ENCODE results near the gene ARID3A. TPM values are rescaled to one million over a fixed set of nuclear protein-coding genes. Genes with fewer than 3 reads are reported as not detected.

The ARID3A gene
- total RNA-seq, 3 donors from 2014 or later (not counting 1 experiment from before 2014, with no cell fraction given) = 15.9 to 24.6 (median 24.2) TPM

DNA sequence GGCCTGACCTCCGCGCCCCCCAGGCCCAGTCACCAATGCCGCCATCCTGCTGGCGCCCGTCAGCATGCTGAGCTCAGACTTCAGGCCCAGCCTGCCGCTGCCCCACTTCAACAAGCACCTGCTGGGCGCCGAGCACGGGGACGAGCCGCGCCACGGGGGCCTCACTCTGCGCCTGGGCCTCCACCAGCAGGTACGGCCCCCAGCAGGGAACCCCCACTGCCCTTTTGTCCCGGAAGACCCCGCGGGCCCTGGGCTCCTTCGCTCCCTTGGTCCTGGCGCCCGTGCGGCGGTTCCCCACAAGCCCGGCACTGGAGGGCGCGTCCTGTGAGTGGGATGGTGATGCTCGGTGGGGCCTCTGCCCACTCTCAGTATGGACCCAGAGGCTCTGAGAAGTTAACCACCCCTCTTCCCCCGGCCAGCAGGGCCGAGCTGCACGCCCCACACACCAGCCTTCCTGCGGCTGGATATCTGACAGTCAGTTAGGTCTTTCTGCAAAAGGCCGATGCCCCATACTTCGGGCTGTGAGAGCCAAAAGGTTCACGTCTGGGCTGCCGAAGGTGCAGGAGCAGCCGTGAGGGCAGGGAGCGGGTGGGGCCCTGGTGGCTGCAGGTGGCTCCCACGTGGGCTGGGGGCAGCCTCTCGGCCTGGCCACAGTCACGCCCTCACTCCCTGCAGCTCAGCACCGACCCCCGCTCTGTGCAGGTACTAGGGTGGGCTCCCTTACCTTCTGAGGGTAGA, 66.3 kb downstream of the ARID3A start:
- H3K27ac Mint-ChIP-seq = no peak overlapping the region
- peaks cover 0 to 5% of the 10 kb centered on the region in 2 donors for H3K27me3 Mint-ChIP-seq (ENCODE audit: low read depth in 2 of 2)
- intact Hi-C loops (cut with micrococcal nuclease) = no loop called here
- H3K4me1 ChIP-seq (ENCODE audit: control insufficient read depth, insufficient read depth, low read length) = peaks cover 32% of the 10 kb centered on the region
- H3K4me3 ChIP-seq (ENCODE audit: low read length) = no peak overlapping the region
- peaks cover 2% of the 10 kb centered on the region for H3K27me3 ChIP-seq (ENCODE audit: control insufficient read depth, insufficient read depth, low read length)
- peaks cover 7 to 17% of the 10 kb centered on the region in 2 donors for H3K4me1 Mint-ChIP-seq
- no peak for DNase-seq
- WGBS (ENCODE audit: insufficient coverage) = 96% methylated on average over 40 of the region's 42 CpGs
- no peaks in the 10 kb centered on the region for H3K36me3 Mint-ChIP-seq
- no peak for ATAC-seq
- H3K4me3 Mint-ChIP-seq = no peak overlapping the region
- TF ChIP-seq, protein P1, sequence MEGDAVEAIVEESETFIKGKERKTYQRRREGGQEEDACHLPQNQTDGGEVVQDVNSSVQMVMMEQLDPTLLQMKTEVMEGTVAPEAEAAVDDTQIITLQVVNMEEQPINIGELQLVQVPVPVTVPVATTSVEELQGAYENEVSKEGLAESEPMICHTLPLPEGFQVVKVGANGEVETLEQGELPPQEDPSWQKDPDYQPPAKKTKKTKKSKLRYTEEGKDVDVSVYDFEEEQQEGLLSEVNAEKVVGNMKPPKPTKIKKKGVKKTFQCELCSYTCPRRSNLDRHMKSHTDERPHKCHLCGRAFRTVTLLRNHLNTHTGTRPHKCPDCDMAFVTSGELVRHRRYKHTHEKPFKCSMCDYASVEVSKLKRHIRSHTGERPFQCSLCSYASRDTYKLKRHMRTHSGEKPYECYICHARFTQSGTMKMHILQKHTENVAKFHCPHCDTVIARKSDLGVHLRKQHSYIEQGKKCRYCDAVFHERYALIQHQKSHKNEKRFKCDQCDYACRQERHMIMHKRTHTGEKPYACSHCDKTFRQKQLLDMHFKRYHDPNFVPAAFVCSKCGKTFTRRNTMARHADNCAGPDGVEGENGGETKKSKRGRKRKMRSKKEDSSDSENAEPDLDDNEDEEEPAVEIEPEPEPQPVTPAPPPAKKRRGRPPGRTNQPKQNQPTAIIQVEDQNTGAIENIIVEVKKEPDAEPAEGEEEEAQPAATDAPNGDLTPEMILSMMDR (IDR thresholded peaks at IDR 0.05) = no peak
- no peak overlapping the region for H3K27ac ChIP-seq (ENCODE audit: low read length)
- H3K36me3 ChIP-seq (ENCODE audit: control insufficient read depth, insufficient read depth, low read length) = peaks cover 8% of the 10 kb centered on the region
- no peaks in the 10 kb centered on the region for H3K9me3 Mint-ChIP-seq
- H3K9me3 ChIP-seq (ENCODE audit: control insufficient read depth, insufficient read depth, low read length) = no peaks in the 10 kb centered on the region

DNA sequence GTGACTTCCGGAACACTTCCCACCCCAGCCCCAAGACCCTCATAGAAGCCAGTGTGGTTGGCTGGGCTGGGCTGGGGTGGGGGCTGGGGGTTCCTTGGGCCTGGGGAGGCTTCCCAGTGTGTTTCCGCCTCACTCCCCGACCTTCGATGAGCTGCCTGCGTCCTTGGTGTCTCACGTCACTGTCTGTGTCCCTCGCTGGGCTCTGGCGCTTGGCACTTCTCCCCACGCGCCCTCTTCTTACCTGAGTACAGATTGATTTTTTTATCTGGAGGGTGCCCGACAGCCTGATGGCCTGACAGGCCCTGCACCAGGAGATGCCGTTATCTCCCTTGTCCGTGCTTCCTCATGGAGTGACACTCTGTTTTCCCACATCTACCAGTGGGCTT, 66.8 kb downstream of the ARID3A start:
- Mint-ChIP-seq H3K4me3 (no peak overlapping the region), H3K27me3 (ENCODE audit: low read depth in 2 of 2) (peaks cover 0 to 5% of the 10 kb centered on the region in 2 donors), H3K9me3 (no peaks in the 10 kb centered on the region), H3K4me1 (peaks cover 7 to 17% of the 10 kb centered on the region in 2 donors), H3K27ac (no peak overlapping the region), H3K36me3 (no peaks in the 10 kb centered on the region)
- no peak overlapping the region for H3K27ac ChIP-seq (ENCODE audit: low read length)
- ATAC-seq (no peak), DNase-seq (no peak)
- H3K27me3 ChIP-seq (ENCODE audit: control insufficient read depth, insufficient read depth, low read length) = peaks cover 7% of the 10 kb centered on the region
- WGBS (ENCODE audit: insufficient coverage) = 97% methylated on average over 12 of the region's 13 CpGs
- intact Hi-C loops (cut with micrococcal nuclease) = no loop called here
- peaks cover 34% of the 10 kb centered on the region for H3K4me1 ChIP-seq (ENCODE audit: control insufficient read depth, insufficient read depth, low read length)
- peaks cover 6% of the 10 kb centered on the region for H3K36me3 ChIP-seq (ENCODE audit: control insufficient read depth, insufficient read depth, low read length)
- no peak overlapping the region for H3K4me3 ChIP-seq (ENCODE audit: low read length)
- H3K9me3 ChIP-seq (ENCODE audit: control insufficient read depth, insufficient read depth, low read length) = no peaks in the 10 kb centered on the region
- TF ChIP-seq, protein P1 (IDR thresholded peaks at IDR 0.05) = no peak

DNA sequence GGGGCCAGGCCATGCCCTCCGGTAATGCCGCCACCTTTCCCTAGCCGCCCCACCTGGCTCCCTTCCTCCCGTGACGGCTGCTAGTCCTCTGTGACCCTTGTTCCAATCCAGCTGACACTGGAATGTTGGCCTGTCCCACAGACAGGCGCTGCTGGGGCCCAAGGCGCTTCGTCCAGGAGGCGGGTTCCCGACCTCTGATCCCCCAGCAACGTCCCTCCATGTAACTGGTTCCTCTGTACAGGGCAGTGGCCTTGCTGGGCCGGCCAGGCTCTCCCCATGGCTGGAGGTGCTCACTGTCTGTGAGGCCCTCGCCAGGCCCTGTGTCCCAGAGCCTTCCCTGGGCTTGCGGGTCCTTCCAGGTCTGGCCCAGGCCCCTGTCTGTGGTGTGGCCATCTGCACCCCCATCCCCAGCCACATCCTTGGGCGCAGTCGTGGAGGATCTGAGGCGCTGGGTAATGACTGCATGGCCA, 67.6 kb downstream of the ARID3A start:
- ATAC-seq = no peak
- WGBS (ENCODE audit: insufficient coverage) = 96% methylated on average over 17 of the region's 17 CpGs
- Histone ChIP-seq H3K4me3 (ENCODE audit: low read length) (no peak overlapping the region), H3K27ac (ENCODE audit: low read length) (no peak overlapping the region), H3K9me3 (ENCODE audit: control insufficient read depth, insufficient read depth, low read length) (no peaks in the 10 kb centered on the region), H3K27me3 (ENCODE audit: control insufficient read depth, insufficient read depth, low read length) (peaks cover 8% of the 10 kb centered on the region), H3K36me3 (ENCODE audit: control insufficient read depth, insufficient read depth, low read length) (peaks cover 4% of the 10 kb centered on the region), H3K4me1 (ENCODE audit: control insufficient read depth, insufficient read depth, low read length) (peaks cover 32% of the 10 kb centered on the region)
- intact Hi-C loops (cut with micrococcal nuclease) = no loop called here
- Mint-ChIP-seq H3K27ac (no peak overlapping the region), H3K4me3 (no peak overlapping the region), H3K9me3 (no peaks in the 10 kb centered on the region), H3K36me3 (no peaks in the 10 kb centered on the region), H3K27me3 (ENCODE audit: low read depth in 2 of 2) (peaks cover 0 to 9% of the 10 kb centered on the region in 2 donors), H3K4me1 (peaks cover 7 to 17% of the 10 kb centered on the region in 2 donors)
- no peak for DNase-seq
- TF ChIP-seq, protein P1 (IDR thresholded peaks at IDR 0.05) = no peak
